K562 (cell line): ENCODE measurements around the gene COA6. TPM values are rescaled to one million over a fixed set of nuclear protein-coding genes. Genes with fewer than 3 reads are reported as not detected.

Experiments used
- ATAC-seq: fragments of 200-7000 bp; cut with Tn5 transposase; 3 replicates; pipeline ENCODE4 v1.9.1; 2020; ENCODE audit warnings: moderate library complexity
- BruUV-seq: library from RNA; stranded (reverse); fragments of 400-500 nt; replicated peaks from 2 replicates; lab custom pipeline; 2021; lab: Mats Ljungman, UMichigan
- CTCF ChIA-PET: fragments of 300-600 bp; formaldehyde crosslinking; extraction: SDS; loops from one replicate; lab custom pipeline; 2021; ENCODE audit warnings: low intra/inter-chr PET ratio; lab: Yijun Ruan, JAX
- POLR2A ChIA-PET: fragments of 300-600, 350-650 bp; sonication (Branson Sonifier 250); formaldehyde crosslinking; extraction: SDS; loops from one replicate; lab custom pipeline; 2021; ENCODE audit warnings: antibody characterized with exemption, inconsistent platforms; lab: Yijun Ruan, JAX
- DNase-seq, 4 experiments: peaks; one replicate each; pipeline versions ENCODE4 v3.0.0 to v3.0.0-alpha.2; 2011 to 2018; ENCODE audit warnings: low spot score in 3 of 4, mixed read lengths in 3 of 4; ENCODE audit errors: extremely low read depth in 1 of 4
- FAIRE-seq: peaks from 2 replicates; lab custom pipeline; 2011; peaks lifted over from hg19 to GRCh38; lab: Jason Lieb, UNC
- H2AFZ ChIP-seq: 2 replicates; pipeline ENCODE4 v1.6.0; 2011; ENCODE audit warnings: low read depth, low read length, control low read depth, inconsistent platforms
- H3K27ac ChIP-seq: fragments of 200-600 bp; 3 replicates; pipeline ENCODE4 v1.8.0; 2011; ENCODE audit warnings: low read depth, mild to moderate bottlenecking, control low read depth, inconsistent platforms, low read length, moderate library complexity, mixed read lengths; ENCODE audit errors: extremely low read depth
- H3K27me3 ChIP-seq, 2 experiments: fragments of 300-600 bp in 1 of 2; 2 replicates in 1 of 2; 3 replicates in 1 of 2; pipeline versions ENCODE4 v1.6.0 to v1.8.0; 2011; ENCODE audit warnings: inconsistent platforms in 2 of 2, low read length in 2 of 2, mild to moderate bottlenecking in 1 of 2, mixed read lengths in 1 of 2, moderate library complexity in 1 of 2; ENCODE audit not compliant: control insufficient read depth in 2 of 2, insufficient read depth in 2 of 2
- H3K36me3 ChIP-seq: fragments of 300-600 bp; 3 replicates; pipeline ENCODE4 v1.8.0; 2011; ENCODE audit warnings: mild to moderate bottlenecking, low read length, inconsistent platforms; ENCODE audit not compliant: control insufficient read depth, insufficient read depth
- H3K4me1 ChIP-seq, 2 experiments: fragments of 200-600 bp in 1 of 2; replicated peaks in 1 of 2; 2 replicates in 1 of 2; 3 replicates in 1 of 2; pipeline versions ENCODE4 v1.5.1 to v1.8.0; 2011; ENCODE audit warnings: inconsistent platforms in 2 of 2, low read length in 2 of 2, mild to moderate bottlenecking in 1 of 2, mixed read lengths in 1 of 2, moderate library complexity in 1 of 2; ENCODE audit not compliant: control insufficient read depth in 2 of 2, insufficient read depth in 2 of 2
- H3K4me2 ChIP-seq: 2 replicates; pipeline ENCODE4 v1.6.1; 2011; ENCODE audit warnings: low read length, control low read depth, inconsistent platforms, mixed read lengths; ENCODE audit not compliant: insufficient read depth
- H3K4me3 ChIP-seq: fragments of 200-600 bp; sonication (generic), shearing (Covaris generic); 2 replicates; pipeline ENCODE4 v1.5.1; 2016; ENCODE audit warnings: control low read depth, inconsistent platforms
- H3K79me2 ChIP-seq: fragments of 200-600 bp; 3 replicates; pipeline ENCODE4 v1.8.0; 2011; ENCODE audit warnings: low read length, inconsistent platforms; ENCODE audit not compliant: control insufficient read depth, insufficient read depth
- H3K9ac ChIP-seq, 2 experiments: 2 replicates each; pipeline versions ENCODE4 v1.6.0 to v1.6.1; 2011; ENCODE audit warnings: low read depth in 2 of 2, low read length in 2 of 2, control low read depth in 1 of 2, inconsistent platforms in 1 of 2, mild to moderate bottlenecking in 1 of 2, mixed read lengths in 1 of 2; ENCODE audit not compliant: insufficient read depth in 1 of 2
- H3K9me1 ChIP-seq: one replicate; pipeline ENCODE4 v1.6.0; 2011; ENCODE audit warnings: inconsistent platforms, mild to moderate bottlenecking, low read length, moderate library complexity; ENCODE audit not compliant: control insufficient read depth, insufficient read depth
- H3K9me3 ChIP-seq: replicated peaks from 2 replicates; pipeline ENCODE4 v1.5.1; 2011; ENCODE audit warnings: low read depth, low read length, inconsistent platforms; ENCODE audit not compliant: control insufficient read depth, insufficient read depth
- H4K20me1 ChIP-seq: replicated peaks from 2 replicates; pipeline ENCODE4 v1.6.1; 2011; ENCODE audit warnings: low read length, inconsistent platforms, mixed read lengths; ENCODE audit not compliant: control insufficient read depth, insufficient read depth
- ARID1B ChIP-seq: fragments of 450-650 bp; IDR thresholded peaks from 2 replicates; pipeline ENCODE4 v1.6.1; 2016; ENCODE audit warnings: antibody characterized with exemption, mild to moderate bottlenecking, inconsistent platforms
- ATF3 ChIP-seq, 2 experiments: fragments of 450-650 bp in 1 of 2; sonication (generic) in 1 of 2; formaldehyde crosslinking in 1 of 2; IDR thresholded peaks in 1 of 2; conservative IDR thresholded peaks in 1 of 2; 2 replicates each; pipeline versions ENCODE4 v1.6.1 to v1.8.1; 2016 to 2023; ENCODE audit warnings: mild to moderate bottlenecking in 2 of 2, moderate library complexity in 2 of 2, inconsistent platforms in 1 of 2, missing genetic modification reagents in 1 of 2
- CBFA2T2 ChIP-seq: fragments of 450-650 bp; conservative IDR thresholded peaks from 2 replicates; pipeline ENCODE4 v1.6.1; 2017; ENCODE audit warnings: mild to moderate bottlenecking
- CBFA2T3 ChIP-seq: fragments of 450-650 bp; IDR thresholded peaks from 2 replicates; pipeline ENCODE4 v1.6.1; 2017
- CEBPB ChIP-seq: fragments of 450-650 bp; IDR thresholded peaks from 2 replicates; pipeline ENCODE4 v1.6.1; 2016; ENCODE audit warnings: missing genetic modification characterization, missing compliant biosample characterization
- FOXA1 ChIP-seq: fragments of 450-650 bp; IDR thresholded peaks from 2 replicates; pipeline ENCODE4 v1.6.1; 2016; ENCODE audit warnings: mild to moderate bottlenecking, borderline replicate concordance
- LARP7 ChIP-seq: fragments of 450-650 bp; IDR thresholded peaks from 2 replicates; pipeline ENCODE4 v1.6.1; 2016
- MLX ChIP-seq, 2 experiments: fragments of 450-650 bp in 1 of 2; sonication (generic) in 1 of 2; formaldehyde crosslinking; conservative IDR thresholded peaks; 2 replicates each; pipeline versions ENCODE4 v1.4.0 to v1.8.1; 2020 to 2022; ENCODE audit warnings: mild to moderate bottlenecking in 1 of 2, missing genetic modification reagents in 1 of 2
- NR4A1 ChIP-seq, 2 experiments: fragments of 250-450 bp in 1 of 2; fragments of 450-650 bp in 1 of 2; sonication (Bioruptor Pico) in 1 of 2; IDR thresholded peaks; 2 replicates each; pipeline versions ENCODE4 v1.4.0 to v1.6.1; 2016 to 2020; ENCODE audit warnings: mild to moderate bottlenecking in 2 of 2, missing compliant biosample characterization in 1 of 2, missing genetic modification characterization in 1 of 2, moderate library complexity in 1 of 2
- RFX1 ChIP-seq: fragments of 450-650 bp; IDR thresholded peaks from 2 replicates; pipeline ENCODE4 v1.6.1; 2016; ENCODE audit warnings: mild to moderate bottlenecking, moderate library complexity
- TAL1 ChIP-seq: fragments of 450-650 bp; IDR thresholded peaks from 2 replicates; pipeline ENCODE4 v1.6.1; 2016; ENCODE audit warnings: mild to moderate bottlenecking
- TCF3 ChIP-seq: sonication (generic); formaldehyde crosslinking; IDR thresholded peaks from 2 replicates; pipeline ENCODE4 v1.4.0; 2020; ENCODE audit warnings: mild to moderate bottlenecking, missing genetic modification reagents
- ZNF3 ChIP-seq: fragments of 250-450 bp; sonication (Bioruptor Pico); IDR thresholded peaks from 2 replicates; pipeline ENCODE4 v1.5.0; 2021; ENCODE audit warnings: mild to moderate bottlenecking, moderate library complexity
- ZZZ3 ChIP-seq: fragments of 450-650 bp; IDR thresholded peaks from 2 replicates; pipeline ENCODE4 v1.6.1; 2016; ENCODE audit warnings: antibody characterized with exemption, mild to moderate bottlenecking, moderate library complexity
- WGBS: fragments of 100-300 bp; shearing (Covaris generic); methylation state at CpG from one replicate; pipeline ENCODE4 v1.1.6; 2016; ENCODE audit warnings: low coverage, mixed read lengths; ENCODE audit not compliant: insufficient coverage; ENCODE audit errors: missing lambda C conversion rate; 5-methylcytosine and 5-hydroxymethylcytosine counted together
- in situ Hi-C: fragments of 300-500 bp; cut with MboI; formaldehyde crosslinking; loops from 4 replicates; pipeline ENCODE4 v1.15.0; 2018; ENCODE audit warnings: inconsistent platforms, mixed read lengths
- intact Hi-C: fragments of 100-400 bp; cut with micrococcal nuclease; formaldehyde crosslinking; loops from 2 replicates; pipeline ENCODE4 v1.14.2; 2022
- polyA plus RNA-seq, 8 experiments: library from polyadenylated mRNA; depleted of rRNA in 4 of 8; stranded (reverse) in 5 of 8; unstranded in 3 of 8; fragments of >200 nt; fragmentation: Nextera tagmentation in 2 of 8; fragmentation: Illumina TruSeq in 1 of 8; extraction: Ambion mirVana in 2 of 8; extraction: Trizol in 1 of 8; gene quantifications; 2 replicates each; pipeline versions ENCODE4 v1.2.1 to v1.2.3, GENCODE V29; 2011 to 2014; ENCODE audit warnings: inconsistent platforms in 1 of 8, missing spikeins in 1 of 8
- total RNA-seq, 7 experiments: library from RNA; depleted of rRNA in 6 of 7; stranded (reverse); fragments of >200 nt in 6 of 7; fragmentation: Illumina TruSeq in 2 of 7; extraction: Trizol in 2 of 7; gene quantifications; 2 replicates each; pipeline versions ENCODE4 v1.2.1 to v1.2.3, GENCODE V29; 2011 to 2021; ENCODE audit warnings: low replicate concordance in 1 of 7

COA6 gene
- total and polyA plus RNA-seq, 9 of the 15 experiments (the other 6 are each of a cell fraction or from before 2014, with no cell fraction given), result 77.7 to 187 (median 134) TPM

- TF ChIP-seq NR4A1 (CRISPR knock-in tag; IDR thresholded peaks at IDR 0.05) (no peak), NR4A1 (tag; IDR thresholded peaks at IDR 0.05) (no peak), ATF3 (IDR thresholded peaks at IDR 0.05) (no peak), ATF3 (CRISPR knock-in tag; conservative IDR thresholded peaks at IDR 0.05) (no peak), LARP7 (no peak)
Measured at GRCh38 chr1:234348964-234349363, 24.3 kb upstream of the COA6 start (continued).

GRCh38 chr1:234355782-234356510 is 17.3 kb upstream of the COA6 start:
- peak overlapping the region; percentile 41 for H2AFZ ChIP-seq
- in situ Hi-C loops, result no loop called here
- H3K9me1 ChIP-seq, result no peaks in the 10 kb centered on the region
- intact Hi-C loops, result no loop called here
- H3K4me1 ChIP-seq, result peaks cover 5 to 16% of the 10 kb centered on the region in 2 experiments; a peak in 3 of 5 replicates
- FAIRE-seq (no peak), ATAC-seq (no peak), DNase-seq (no peak)
- H3K4me3 ChIP-seq, result no peak overlapping the region
- 0 out of 2 replicates have a peak, but pooled peaks cover 3% of the 10 kb centered on the region for H3K9me3 ChIP-seq
- CTCF ChIA-PET, result no interaction called here
- POLR2A ChIA-PET, result interaction anchor here (0.5 to 1.0 kb wide), 2 partner anchors 17 to 956 kb away, joined by 3 read pairs; partner anchors contain the start of gene COA6
- 10% methylated on average over 3 of the region's 3 CpGs for WGBS
- no peaks in the 10 kb centered on the region for H4K20me1 ChIP-seq
- BruUV-seq, result no TSS peak
- TF ChIP-seq ZZZ3 (no peak), RFX1 (no peak), TAL1 (peak; percentile 41; the same call in 1 of the 2 replicates), FOXA1 (peak; percentile 38; the same call in 1 of the 2 replicates), MLX (CRISPR knock-in tag; conservative IDR thresholded peaks at IDR 0.05) (no peak), ARID1B (peak; percentile 51), TCF3 (CRISPR knock-in tag) (peak; percentile 62), CBFA2T2 (peak; percentile 25; the same call in 1 of the 2 replicates), CEBPB (tag) (no peak), ZNF3 (CRISPR knock-in tag) (no peak), CBFA2T3 (peak; percentile 55)
- no peak overlapping the region for H3K27ac ChIP-seq
- no peak overlapping the region for H3K9ac ChIP-seq
- no peaks in the 10 kb centered on the region for H3K36me3 ChIP-seq
- H3K27me3 ChIP-seq, result no peaks in the 10 kb centered on the region
- H3K79me2 ChIP-seq, result no peaks in the 10 kb centered on the region
- peak overlapping the region; percentile 9; the same call in 1 of the 2 replicates for H3K4me2 ChIP-seq
